DMS 273 (cell line): Measurements from ENCODE around the gene OBI1.
A peak's percentile ranks its signal among the peaks of the same experiment; 100 is the strongest.
"Not testable (repeated sequence)": the region's sequence is repeated elsewhere in the genome, so short reads cannot be mapped to it uniquely, and the experiment has no call there.

Experiments
- DNase-seq: peaks from one replicate; lab custom pipeline; 2025; ENCODE audit not compliant: unreplicated experiment; lab: John Stamatoyannopoulos, UW

OBI1 gene

DNA sequence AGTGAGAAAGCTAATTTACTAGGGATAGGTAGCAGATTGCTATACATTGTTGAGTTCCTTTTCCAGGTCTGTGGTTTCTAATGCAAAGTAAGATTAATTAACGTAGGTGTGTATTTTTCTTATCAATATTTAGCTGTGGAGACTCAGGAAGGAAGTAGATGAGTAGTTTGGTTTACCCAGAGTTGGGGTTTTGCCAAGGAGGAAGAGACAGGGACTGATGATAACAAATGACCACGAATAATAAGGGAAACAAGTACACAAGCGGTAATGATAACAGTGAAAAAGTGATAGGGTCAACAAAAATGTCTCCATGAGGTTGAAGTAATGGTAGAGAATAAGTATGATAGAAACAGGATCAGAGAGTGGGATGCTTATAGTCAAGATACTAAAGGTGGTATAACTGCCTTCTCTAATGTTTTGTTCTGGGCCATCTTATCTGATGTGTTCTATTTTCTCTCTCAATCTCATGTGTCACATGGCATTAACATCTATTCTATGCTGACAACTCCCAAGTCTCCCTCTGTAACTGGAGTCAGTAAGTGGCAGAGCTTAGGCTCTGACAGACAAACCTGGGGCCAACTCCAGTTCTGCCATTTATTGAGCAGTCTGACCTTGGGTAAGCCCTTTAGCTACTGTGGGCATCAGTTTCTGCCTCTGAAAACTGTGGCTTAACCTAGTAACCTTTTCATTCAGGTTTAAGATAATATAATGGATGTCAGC is 8.8 kb downstream of the OBI1 start:
- DNase-seq = no peak

- not testable (repeated sequence) for DNase-seq
These were observed 11.8 kb downstream of the OBI1 start for GRCh38 chr13:78647109-78647678.

DNA sequence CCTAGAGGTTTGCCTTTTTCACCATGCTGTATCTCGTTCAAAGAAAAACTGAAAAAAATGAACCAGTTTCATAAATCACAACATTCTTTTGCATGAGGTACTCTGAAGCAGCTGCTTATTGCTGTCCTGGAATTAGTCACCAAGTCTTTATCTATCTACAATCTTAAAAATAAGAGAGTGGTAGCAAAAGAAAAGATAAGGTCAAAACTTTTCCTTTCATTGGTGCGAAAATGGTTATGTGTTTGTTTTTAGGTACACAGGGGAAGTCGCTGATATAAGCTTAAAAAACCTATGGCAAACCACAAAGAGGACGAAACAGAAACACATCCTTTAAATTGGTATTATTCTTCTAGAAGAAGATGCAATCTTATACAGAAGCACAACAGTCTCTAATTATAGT is 20.7 kb downstream of the OBI1 start:
- no peak for DNase-seq

GRCh38 chr13:78636495-78636894 is 22.5 kb downstream of the OBI1 start:
- no peak for DNase-seq

- no peak for DNase-seq
These were observed 26.0 kb downstream of the OBI1 start for GRCh38 chr13:78632996-78633395.

GRCh38 chr13:78631077-78631476 is 27.9 kb downstream of the OBI1 start:
- no peak for DNase-seq

DNA sequence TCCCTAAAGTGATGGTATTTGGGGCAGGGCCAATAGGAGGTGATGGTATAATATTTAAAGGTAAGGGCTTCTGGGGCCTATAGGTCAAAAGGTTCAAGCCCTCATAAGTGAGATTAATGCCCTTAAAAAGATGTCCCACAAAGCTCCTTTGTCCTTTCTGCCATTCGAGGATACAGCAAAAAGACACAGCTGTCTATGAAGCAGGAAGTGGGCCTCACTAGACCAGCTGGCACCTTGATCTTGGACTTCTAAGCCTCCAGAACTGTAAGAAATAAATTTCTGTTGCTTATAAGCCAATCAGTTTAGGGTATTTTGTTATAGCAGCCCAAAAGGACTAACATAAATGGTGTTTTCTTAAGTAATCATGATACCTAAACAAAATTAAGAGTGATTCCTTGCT is 28.4 kb downstream of the OBI1 start:
- DNase-seq = no peak

GRCh38 chr13:78625384-78625783 is 33.6 kb downstream of the OBI1 start:
- no peak for DNase-seq

DNA sequence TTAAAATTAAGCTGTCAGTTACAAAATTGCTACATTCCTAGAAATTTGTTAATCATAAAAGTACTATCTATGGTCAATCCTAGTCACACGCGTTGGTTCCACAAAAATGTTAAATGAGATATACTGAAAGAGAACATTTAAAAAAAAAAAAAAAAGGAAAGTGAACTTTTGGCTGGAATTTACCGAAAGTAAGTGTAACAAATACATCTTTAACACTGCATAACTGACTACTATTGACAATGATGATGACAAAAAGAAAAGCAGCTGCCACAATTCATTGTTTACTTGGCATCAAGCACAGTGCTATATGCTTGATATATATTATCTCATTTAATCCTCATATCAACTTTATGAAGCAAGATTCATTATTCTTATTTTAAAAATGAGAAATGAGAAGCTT is 35.8 kb downstream of the OBI1 start:
- DNase-seq = no peak

DNA sequence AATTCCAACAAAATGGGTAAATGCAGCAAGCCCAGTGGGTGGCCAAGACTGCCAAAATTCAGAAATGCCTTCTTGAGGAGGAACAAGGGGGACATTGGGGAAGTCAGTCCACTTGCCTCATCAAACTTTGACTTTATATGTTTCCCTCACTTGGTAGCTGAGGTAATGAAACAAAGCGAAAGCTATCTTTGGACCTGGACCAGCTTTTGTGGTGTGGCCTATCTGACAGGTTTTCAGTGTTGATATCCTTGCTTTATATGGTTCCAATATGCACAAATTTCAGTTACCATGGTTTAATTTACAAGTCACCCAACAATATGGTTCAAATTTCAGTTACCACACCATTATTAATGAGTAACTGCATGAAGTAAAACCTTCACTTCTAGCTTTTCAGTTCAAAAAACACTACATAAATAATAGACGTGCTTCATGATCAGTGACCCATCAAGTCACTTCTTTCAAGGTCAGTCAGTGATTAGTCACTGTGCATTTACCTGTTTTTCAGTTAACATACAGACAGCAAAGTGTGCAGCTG is 38.0 kb downstream of the OBI1 start:
- no peak for DNase-seq

- no peak for DNase-seq
These were observed 40.5 kb downstream of the OBI1 start for GRCh38 chr13:78618411-78618810.

GRCh38 chr13:78611040-78611439 is 47.9 kb downstream of the OBI1 start:
- DNase-seq = peak; percentile 12

GRCh38 chr13:78610381-78610883 is 48.5 kb downstream of the OBI1 start:
- DNase-seq = peak; percentile 59

- peak; percentile 54 for DNase-seq
These were observed 49.3 kb downstream of the OBI1 start for GRCh38 chr13:78609464-78610205.

DNA sequence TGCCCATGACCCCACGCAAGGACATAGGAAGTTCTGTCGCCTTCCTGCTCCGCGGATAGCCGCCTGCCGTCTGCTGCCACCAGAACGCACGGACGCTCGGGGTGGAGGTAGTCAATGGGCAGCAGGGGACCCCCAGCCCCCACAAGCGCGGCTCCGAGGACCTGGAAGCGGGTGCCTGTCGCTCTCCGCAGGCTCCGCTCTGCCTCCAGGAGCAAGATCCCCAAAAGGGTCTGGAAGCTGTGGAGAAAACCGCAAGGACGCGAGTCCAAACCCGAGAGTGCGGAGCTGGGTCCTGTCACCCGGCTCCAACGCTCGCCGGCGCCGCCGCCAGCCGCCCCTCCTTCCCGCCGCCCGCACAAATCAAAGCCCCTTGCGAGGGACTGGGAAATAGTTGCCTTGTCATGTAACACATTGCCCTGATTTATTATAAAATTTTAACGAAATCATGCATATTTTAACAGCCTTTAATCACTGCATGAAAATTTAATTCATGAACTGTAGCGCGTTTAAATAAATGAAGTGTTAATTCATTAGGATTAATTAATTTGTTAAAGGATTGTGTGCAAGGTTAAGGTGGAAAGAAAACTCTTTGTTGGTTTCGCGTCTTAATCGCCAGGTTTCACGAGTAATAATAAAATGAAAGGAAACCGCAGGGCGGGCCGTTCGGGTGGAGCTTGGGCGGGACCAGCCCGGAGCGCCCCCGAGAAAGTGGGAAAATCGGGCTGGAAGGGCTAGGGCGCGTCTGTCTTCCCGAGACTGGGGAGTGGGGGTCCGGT is 50.1 kb downstream of the OBI1 start:
- peak; percentile 28 for DNase-seq

DNA sequence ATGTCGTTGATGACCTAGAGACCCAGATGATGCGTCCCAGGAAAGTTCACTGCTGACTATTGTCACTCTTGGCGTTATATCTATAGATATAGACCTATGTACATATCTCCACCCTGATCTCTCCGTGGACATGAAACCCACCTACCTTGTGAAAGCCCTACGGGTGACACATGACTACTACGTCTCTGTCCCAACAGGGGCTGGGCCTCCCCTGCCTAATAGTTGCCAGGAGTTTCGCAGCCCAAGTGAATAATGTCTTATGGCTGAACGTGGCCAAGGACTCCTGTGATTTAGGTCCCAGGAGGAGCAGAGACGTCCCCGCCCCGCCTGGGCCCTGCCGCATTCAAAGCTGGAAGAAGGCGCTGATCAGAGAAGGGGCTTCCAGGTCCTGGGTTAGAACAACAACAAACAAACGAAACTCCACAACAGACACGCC is 50.7 kb downstream of the OBI1 start:
- DNase-seq = no peak

DNA sequence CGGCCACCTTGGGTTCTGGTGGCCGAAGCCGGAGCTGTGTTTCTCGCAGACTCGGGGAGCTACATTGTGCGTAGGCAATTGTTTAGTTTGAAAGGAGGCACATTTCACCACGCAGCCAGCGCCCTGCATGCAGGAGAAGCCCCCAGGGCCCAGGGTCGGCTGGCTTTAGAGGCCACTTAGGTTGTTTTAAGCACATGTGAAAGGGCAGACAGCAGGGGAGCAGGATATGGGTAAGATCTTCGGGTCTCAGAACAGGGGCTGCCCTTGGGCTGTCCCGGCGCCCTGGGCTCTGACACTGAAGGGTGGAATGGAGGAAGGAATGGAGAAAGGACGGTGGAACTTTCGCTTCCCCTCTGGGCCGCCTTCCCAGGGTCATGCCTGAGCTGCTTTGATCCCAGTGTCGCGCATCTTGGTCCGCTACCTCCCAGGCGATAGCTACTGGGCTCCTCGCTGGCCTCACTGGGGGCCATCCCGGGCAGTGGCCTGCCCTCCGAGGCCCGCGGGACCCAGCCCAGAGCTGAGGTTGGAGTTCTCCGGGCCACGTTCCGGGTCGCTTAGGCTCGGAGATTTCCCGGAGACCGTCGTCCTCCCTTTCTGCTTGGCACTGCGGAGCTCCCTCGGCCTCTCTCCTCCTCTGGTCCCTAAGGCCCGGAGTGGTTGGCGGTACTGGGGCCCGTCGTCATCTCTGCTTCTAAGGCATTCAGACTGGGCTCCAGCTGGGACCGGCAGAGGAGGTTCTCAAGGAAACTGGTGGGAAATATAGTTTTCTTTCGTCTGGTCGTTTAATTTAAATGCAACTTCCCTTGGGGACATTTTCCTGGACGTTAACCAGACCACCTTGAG is 51.3 kb downstream of the OBI1 start:
- DNase-seq = no peak

DNA sequence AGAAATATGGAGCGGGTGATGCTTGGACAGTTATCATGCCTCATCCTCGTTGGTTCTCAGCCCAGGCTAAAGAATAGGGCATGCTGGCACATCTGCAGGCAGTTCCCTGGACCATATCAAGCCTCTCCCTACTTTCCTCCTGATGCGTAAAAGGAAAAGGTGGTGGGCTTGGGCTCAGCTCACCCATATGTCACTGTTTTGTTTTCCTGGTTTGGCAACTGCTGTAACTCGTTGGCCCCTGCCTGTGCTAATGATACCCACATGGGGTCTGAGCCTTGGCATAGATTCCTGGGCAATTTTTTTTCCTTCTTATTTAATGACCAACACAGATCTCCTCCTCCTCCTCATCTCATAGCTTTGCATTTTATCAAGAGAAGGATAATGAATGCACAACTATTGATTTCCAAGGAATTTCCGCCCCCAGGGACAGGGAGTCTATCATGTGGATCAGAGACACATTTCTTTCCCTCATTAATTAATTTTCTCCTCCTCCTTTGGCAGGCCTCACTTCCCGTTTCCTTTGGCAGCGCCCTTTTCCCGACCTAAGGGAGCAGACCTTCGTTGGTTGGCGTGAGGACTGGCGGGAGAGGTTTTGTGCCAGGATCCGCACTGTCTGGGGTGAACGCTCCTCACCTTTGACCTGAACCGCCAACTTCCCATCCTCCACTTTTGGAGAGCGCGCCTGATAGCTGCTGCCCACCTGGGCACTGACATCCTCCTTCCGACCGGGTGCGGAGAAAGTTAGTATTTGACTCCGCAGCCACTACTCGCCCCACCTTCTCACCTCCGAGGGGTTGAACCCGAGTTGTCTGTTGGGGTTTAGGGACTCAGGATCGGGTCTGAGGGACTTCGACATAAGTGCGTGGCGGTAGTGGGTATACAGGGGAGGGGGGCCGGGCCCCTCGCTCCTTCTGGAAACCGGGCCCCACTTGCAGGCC is 52.2 kb downstream of the OBI1 start:
- DNase-seq = peak; percentile 68
